GM12801 (cell line): ENCODE data around the gene RPS2.

Experiments
- CTCF ChIP-seq: IDR thresholded peaks from one replicate; pipeline ENCODE4 v1.5.1; 2011; ENCODE audit warnings: control low read depth; ENCODE audit not compliant: insufficient read length; ENCODE audit errors: extremely low read depth

Gene RPS2

GRCh38 chr16:2007081-2007836 is 42.6 kb upstream of the RPS2 start:
- TF ChIP-seq CTCF: no peak

- no peak for TF ChIP-seq CTCF
These were observed 41.7 kb upstream of the RPS2 start for GRCh38 chr16:2006317-2006716.

GRCh38 chr16:2005646-2006045 is 41.0 kb upstream of the RPS2 start:
- no peak for TF ChIP-seq CTCF

- TF ChIP-seq CTCF: no peak
These were observed 40.3 kb upstream of the RPS2 start for GRCh38 chr16:2004795-2005517.

GRCh38 chr16:2003827-2004641 is 39.4 kb upstream of the RPS2 start:
- TF ChIP-seq CTCF: no peak

- TF ChIP-seq CTCF: no peak
These were observed 38.7 kb upstream of the RPS2 start for GRCh38 chr16:2003231-2003826.
